ENCODE data around the gene ITGA3.
A peak's percentile ranks its signal among the peaks of the same experiment; 100 is the strongest.
"Not testable (repeated sequence)": the region's sequence is repeated elsewhere in the genome, so short reads cannot be mapped to it uniquely, and the experiment has no call there.

The ITGA3 gene

GRCh38 chr17:50035421-50035879 lies 20.5 kb upstream of the ITGA3 start:
- DNase-seq = peak in 1 of 3 donors; percentile 30

GRCh38 chr17:50035945-50036344 lies 20.0 kb upstream of the ITGA3 start:
- no peak for DNase-seq

- DNase-seq = no peak
These were observed 19.3 kb upstream of the ITGA3 start for GRCh38 chr17:50036455-50037261.

GRCh38 chr17:50037321-50038107 lies 18.4 kb upstream of the ITGA3 start:
- no peak for DNase-seq

GRCh38 chr17:50039058-50039457 lies 16.9 kb upstream of the ITGA3 start:
- no peak for DNase-seq

GRCh38 chr17:50040496-50040895 lies 15.4 kb upstream of the ITGA3 start:
- DNase-seq = not testable (repeated sequence)

GRCh38 chr17:50042211-50042610 lies 13.7 kb upstream of the ITGA3 start:
- DNase-seq = no peak

GRCh38 chr17:50043290-50044148 lies 12.4 kb upstream of the ITGA3 start:
- no peak for DNase-seq

- no peak for DNase-seq
These were observed 11.4 kb upstream of the ITGA3 start for GRCh38 chr17:50044483-50044882.

- no peak for DNase-seq
These were observed 10.8 kb upstream of the ITGA3 start for GRCh38 chr17:50045154-50045553.

- no peak for DNase-seq
These were observed 9.7 kb upstream of the ITGA3 start for GRCh38 chr17:50046179-50046578.

GRCh38 chr17:50046667-50047066 lies 9.2 kb upstream of the ITGA3 start:
- DNase-seq = no peak

- DNase-seq = no peak
These were observed 8.8 kb upstream of the ITGA3 start for GRCh38 chr17:50047083-50047482.

GRCh38 chr17:50047488-50048126 lies 8.3 kb upstream of the ITGA3 start:
- DNase-seq = peak; percentile 62 to 76 (median 75)

- DNase-seq = no peak
These were observed 7.7 kb upstream of the ITGA3 start for GRCh38 chr17:50048146-50048720.

- DNase-seq = no peak
These were observed 6.9 kb upstream of the ITGA3 start for GRCh38 chr17:50048988-50049387.

- DNase-seq = no peak
These were observed 6.3 kb upstream of the ITGA3 start for GRCh38 chr17:50049636-50050035.

GRCh38 chr17:50050431-50051032 lies 5.4 kb upstream of the ITGA3 start:
- no peak for DNase-seq

- peak in 2 of 3 donors; percentile 30 to 41 for DNase-seq
These were observed 4.8 kb upstream of the ITGA3 start for GRCh38 chr17:50051082-50051576.

- DNase-seq = no peak
These were observed 4.3 kb upstream of the ITGA3 start for GRCh38 chr17:50051606-50052005.

- DNase-seq = no peak
These were observed 3.6 kb upstream of the ITGA3 start for GRCh38 chr17:50052241-50052796.

Data from suppressor macrophage treated with lipopolysaccharide for 1 hour (primary cell).